ENCODE data around the gene IGHMBP2.
"Not testable (repeated sequence)": the region's sequence is repeated elsewhere in the genome, so short reads cannot be mapped to it uniquely, and the experiment has no call there.

IGHMBP2 gene

DNA sequence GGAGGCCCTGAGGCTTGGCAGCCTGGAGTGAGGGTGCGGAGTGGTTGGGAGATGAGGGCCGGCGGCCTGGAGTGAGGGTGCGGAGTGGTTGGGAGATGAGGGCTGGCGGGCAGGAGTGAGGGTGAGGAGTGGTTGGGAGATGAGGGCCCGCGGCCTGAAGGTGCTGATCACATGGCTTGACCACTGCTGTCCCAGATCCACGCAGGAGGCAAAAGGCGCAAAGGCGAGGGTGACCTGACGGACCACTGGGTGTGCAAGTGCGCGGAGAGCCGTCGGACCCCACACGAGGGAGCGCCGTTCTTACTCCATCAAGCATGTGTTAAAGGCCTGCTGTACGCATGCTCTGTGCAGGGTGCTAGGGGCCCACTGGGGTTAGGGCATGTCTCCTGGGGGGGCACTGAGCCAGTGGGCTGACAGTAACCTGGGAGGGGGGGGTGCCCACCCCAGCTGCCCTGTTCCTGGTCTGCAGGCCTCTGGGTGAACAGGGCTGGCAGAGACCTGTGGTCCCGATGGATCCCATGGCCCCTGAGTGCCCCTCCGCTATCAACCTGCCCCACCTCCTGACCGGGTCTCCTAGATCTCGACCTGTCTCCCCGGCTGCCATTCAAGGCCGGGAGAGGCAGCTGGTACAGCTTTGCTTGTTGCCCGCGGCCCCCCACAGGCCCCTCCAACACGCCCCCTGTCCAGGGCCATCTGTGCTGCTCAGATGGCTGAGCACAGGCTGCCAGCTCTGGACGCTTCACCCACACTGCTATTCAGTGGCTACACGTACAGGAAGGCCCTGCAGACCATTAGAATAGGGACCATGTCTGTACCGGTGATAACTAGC is 56.0 kb downstream of the IGHMBP2 start:
- no peak for DNase-seq (ENCODE audit: low read depth in 2 of 3, low spot score in 2 of 3)

DNA sequence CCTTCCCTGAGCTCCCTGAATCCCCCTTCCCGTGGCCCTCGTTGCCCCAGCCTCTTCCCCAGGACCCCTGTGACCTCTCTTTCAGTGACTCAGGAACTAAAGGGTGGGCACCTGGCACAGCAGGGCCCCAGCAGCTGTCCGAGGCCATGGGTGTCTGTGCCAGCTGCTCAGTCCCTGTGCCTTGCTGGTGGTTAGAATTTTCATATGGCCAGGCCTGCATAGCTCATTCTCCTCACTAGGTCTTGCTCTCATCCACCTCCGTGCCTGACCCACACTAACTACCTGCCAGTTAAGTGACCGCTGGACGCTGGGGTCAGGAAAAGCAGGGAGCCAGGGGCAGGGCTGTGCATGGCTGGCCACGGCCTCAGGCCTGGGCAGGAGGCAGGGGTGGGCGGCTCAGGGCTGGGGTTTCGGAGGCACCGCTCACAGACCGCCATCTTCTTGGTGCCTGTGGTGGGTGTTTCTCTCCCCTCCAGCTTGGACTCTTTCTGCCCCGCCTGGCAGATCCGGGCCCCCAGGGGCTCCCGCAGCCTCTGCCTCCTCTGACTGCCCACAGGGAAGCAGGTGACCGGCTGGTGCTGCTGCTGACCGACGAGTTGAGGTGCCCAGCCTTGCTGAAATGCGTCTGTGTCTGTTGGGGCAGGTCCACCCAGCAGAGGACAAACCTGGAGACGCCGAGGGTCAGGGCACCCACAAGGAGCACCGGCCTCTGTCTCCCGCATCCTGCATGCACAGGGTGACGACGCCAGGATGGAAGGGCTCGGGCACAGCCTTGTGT is 56.8 kb downstream of the IGHMBP2 start:
- DNase-seq (ENCODE audit: low read depth in 2 of 3, low spot score in 2 of 3), result no peak

DNA sequence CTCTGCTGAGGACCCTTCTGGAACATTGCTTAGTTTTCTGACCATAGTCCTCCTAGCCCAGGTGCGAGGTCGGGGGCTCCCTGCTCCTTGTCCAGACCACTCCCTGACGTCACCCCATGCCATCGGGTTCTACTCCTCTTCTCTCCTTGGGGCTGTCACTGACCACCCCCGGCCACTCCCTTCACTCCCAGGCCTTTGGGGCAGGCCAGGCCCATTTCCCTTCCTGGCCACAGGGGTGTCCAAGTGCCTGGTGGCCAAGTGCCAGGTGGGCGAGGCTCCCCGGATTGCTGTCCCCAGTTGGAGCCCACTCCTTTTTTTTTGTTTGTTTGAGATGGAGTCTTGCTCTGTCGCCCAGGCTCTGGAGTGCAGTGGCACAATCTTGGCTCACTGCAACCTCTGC is 57.6 kb downstream of the IGHMBP2 start:
- no peak for DNase-seq (ENCODE audit: low read depth in 2 of 3, low spot score in 2 of 3)

DNA sequence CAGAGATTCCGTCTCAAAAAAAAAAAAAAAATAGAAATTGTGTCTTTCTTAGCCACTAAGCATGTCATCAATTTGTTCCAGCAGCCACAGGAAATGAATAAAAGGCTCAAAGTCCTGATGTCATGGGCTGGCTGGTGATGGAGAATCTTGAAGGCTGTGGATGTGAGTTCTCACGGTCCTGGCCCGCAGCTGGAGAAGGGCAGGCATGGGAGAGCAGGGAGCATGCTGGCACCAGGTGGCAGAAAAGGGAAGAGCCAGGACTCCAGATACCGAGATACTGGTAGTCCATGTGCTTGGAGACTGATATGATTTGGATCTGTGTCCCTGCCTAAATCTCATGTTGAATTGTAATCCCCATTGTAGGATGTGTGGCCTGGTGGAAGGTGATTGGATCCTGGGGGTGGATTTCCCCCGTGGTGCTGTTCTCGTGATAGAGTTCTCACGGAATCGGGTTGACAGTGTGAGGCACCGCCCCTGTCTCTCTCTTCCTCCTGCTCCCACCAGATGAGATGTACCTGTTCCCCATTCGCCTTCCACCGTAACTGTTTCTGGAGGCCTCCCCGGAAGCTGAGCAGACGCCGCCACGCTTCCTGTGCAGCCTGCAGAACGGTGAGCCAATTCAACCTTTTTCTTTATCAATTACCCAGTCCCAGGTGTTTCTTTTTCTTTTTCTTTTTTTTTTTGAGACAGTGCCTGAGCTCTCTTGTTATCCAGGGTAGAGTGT is 59.0 kb downstream of the IGHMBP2 start:
- no peak for DNase-seq (ENCODE audit: low read depth in 2 of 3, low spot score in 2 of 3)

DNA sequence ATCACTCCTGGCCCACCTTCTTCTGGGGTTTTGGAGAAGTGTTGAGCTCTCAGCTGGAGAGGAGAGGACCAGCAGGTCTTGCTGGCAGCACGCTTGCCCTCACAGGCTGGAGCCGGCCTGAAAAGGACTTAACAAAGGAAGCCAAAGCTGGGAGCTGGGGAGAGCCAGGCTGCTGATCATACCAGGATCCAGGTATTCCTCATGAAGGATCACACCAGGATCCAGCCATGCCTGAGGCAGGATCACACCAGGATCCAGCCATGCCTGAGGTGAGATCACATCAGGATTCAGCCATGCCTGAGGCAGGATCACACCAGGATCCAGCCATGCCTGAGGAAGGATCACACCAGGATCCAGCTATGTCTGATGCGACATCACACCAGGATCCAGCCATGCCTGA is 60.1 kb downstream of the IGHMBP2 start:
- no peak for DNase-seq (ENCODE audit: low read depth in 2 of 3, low spot score in 2 of 3)

DNA sequence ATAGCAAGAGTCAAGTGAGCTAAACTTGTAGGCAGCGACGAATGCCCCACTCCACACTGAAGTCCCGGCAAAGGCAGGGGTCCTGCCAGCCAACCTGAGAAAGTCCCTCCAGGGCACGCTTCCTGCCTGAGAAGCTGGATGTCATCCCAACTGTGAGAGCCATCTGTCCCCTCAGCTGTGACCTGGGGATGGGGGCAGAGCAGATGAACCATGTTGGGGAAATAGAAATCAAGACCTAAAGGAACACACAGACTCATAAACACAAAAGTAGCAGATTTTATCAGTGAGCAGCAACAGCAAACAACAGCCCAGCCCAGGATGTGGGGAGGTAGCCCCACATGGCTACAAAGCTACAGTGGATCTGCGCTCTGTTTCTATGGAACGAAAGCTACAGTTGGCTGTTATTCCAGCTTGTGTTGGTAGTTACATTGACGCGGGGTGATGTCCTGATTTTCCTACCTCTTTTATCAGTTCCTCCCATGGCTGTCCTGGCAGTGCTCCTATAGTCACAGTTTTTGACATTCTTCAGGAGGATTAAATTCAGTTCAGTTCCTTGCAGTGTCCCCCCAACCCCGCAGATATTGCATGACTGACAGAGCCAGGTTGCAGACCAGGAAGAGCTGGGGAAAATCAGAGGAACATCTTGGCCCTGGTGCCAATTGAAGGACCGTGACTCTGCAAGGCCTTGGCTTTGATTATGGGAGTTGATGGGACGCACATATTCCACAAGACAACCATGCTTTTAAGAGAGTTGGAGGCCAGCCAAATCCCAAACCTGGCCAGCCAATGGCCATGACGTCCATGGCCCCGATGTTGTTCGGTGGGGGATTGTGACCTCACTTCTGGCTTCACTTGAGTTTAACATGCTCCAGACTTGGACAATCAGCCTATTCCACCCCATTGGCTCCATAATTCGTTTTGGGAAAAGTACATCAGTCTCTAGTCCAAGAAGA is 62.5 kb downstream of the IGHMBP2 start:
- DNase-seq (ENCODE audit: low read depth in 2 of 3, low spot score in 2 of 3), result no peak

DNA sequence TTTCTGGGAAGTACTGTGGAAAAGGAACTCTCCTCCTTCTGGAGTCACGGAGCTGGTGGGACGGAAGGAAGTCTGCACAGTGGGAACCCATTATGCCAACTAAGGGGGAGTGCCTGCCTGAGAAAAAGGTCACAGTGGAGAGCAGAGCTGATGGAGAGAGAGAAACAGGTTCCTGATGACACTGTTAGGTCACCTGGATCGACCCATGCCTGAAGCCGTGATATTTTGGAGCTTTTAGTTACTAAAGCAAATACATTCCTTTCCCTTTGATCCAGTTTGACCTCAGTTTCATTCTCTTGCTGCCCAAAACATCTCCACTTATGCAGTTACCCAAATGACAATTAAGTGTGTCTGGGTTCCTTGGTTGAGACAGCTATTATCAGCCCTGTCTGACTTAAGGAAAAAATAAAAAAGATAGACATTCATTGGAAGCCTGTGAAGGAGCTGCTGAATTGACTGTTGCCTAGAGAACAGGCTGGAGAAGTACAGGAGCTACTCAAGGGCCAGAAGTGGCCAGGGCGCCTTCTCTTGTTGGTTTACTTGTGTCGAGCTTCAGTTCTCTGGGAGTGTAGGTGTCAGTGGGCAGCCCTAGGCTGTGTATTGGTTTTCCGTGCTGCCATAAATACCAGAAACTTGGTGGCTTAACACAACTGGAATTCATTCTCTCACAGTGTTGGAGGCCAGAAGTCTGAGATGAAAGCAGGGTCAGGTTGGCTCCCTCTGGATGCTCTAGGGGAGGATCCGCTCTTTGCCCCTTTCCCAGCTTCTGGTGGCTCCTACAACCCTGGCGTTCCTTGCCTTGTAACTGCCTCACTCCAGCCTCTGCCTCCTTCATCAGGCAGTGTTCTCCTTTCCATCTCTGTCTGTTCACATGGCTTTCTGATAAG is 63.4 kb downstream of the IGHMBP2 start:
- DNase-seq (ENCODE audit: low read depth in 2 of 3, low spot score in 2 of 3), result no peak

DNA sequence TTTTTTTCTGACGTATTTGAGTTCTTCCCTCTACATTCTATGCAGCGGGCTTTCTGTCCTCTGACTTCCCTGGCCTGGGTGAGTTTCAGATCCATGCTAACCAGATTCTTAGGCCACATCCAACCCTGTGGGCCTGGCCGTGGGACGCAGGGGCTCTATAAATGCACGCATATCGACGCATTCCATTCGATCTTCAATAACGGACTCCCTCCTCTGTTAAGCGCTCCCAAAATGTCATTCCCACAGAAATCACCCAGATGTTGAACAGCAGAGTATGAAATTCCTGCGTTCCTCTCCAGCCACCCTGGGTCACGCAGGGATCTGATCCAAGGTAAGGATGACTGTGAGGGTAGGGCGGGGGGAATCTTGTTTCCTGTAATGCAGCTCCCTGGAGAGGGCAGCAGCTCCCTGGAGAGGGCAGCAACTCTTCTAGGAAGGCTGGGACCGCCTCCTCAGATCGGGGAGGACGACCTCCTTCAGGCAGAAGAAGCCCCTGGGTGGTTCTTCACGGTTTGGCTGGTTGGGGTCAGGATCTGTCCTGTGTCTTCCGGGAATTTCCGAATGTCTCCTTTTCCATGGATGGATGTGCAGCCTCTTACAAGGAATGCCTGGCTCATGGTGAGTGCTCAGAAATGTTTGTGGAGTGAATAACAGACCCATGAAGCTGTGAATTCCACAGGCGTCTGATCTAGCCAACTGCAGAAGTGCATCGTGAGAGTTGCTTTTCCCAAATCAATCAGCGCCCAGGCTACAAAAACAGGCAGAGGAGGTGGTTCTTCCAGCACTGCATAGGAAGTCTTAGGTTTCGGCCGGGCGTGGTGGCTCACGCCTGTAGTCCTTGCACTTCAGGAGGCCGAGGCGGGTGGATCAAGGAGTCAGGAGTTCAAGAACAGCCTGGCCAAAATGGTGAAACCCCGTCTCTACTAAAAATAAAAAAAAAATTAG is 64.9 kb downstream of the IGHMBP2 start:
- no peak for DNase-seq (ENCODE audit: low read depth in 2 of 3, low spot score in 2 of 3)

DNA sequence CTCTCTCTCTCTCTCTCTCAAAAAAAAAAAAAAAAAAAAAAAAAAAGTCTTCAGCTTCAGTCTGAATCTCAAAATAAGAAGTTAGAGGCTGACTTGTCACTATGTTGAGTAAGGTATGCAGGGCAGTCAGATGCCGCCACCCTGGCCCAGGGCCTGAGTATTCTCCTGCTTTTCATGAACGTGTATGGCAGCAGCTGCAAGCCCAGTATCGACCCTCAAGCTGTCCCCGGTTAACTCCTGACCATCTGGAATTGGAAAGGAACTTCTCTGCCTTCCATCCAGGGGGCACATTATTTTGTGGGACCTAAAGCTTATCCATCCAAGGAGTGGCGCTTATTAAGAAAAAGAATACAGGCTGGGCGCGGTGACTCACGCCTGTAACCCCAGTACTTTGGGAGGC is 65.7 kb downstream of the IGHMBP2 start:
- no peak for DNase-seq (ENCODE audit: low read depth in 2 of 3, low spot score in 2 of 3)

DNA sequence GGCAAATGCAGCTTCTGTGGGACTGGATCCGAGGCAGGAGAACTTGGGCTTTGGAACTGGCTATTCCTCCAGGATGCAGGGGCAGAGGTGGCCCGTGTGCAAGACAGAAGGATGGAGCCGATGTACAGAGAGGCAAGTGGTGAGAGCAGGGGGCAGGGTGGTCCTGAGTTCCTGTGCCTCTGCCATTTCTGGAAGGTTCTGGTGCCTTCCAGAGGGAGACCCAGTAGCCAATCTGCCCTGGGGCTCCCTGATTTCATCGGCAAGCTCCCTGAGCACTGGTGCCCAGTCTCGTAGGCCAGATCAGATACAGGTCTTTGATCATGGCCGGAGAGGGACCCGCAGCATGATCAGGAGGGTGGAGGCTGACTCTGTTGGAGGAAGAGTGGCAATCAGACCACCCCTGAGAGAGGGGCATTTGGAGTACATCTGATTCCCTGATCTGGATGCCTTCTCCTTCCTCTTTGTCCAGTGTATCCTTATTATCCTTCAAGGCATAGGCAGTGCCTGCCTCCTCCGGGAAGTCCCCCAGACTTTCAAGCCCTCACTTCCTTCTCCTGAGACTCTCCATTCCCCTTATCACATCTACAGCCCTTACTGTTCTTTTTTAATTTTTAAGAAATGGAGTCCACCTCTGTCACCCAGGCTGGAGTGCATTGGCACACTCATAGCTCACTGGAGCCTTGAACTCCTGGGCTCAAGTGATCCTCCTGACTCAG is 67.4 kb downstream of the IGHMBP2 start:
- DNase-seq (ENCODE audit: low read depth in 2 of 3, low spot score in 2 of 3), result no peak

DNA sequence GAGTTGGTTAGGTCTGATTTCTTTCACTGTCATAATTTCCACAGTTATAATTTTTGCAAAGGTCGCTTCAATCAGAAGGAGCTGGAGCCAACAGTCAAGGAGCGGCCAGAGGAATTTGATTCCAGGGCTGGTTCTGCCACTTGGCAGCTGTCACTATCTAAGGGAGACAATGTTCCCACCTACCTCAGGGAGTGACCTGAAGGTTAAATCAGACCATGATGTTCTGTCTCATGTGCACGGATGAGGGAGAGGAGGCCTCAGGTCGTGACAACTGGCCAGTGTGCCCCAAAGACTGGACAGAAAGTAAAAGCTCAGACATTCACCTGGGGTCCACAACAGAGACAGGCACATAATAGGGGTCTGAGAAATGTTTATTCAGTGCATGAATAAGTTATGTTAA is 69.5 kb downstream of the IGHMBP2 start:
- no peak for DNase-seq (ENCODE audit: low read depth in 2 of 3, low spot score in 2 of 3)

DNA sequence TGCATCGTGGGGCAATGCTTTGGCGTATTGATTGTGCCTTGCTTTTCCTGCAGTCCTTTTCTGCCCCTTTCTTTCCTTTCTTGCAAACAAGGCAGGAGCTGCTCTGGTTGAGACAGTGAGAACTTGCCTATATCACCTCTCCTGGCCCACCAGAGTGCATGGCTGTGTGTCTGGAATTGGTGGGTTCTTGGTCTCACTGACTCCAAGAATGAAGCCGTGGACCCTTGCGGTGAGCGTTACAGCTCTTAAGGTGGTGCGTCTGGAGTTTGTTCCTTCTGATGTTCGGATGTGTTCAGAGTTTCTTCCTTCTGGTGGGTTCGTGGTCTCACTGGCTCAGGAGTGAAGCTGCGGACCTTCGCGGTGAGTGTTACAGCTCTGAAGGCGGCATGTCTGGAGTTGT is 70.0 kb downstream of the IGHMBP2 start:
- DNase-seq (ENCODE audit: low read depth in 2 of 3, low spot score in 2 of 3), result not testable (repeated sequence)

DNA sequence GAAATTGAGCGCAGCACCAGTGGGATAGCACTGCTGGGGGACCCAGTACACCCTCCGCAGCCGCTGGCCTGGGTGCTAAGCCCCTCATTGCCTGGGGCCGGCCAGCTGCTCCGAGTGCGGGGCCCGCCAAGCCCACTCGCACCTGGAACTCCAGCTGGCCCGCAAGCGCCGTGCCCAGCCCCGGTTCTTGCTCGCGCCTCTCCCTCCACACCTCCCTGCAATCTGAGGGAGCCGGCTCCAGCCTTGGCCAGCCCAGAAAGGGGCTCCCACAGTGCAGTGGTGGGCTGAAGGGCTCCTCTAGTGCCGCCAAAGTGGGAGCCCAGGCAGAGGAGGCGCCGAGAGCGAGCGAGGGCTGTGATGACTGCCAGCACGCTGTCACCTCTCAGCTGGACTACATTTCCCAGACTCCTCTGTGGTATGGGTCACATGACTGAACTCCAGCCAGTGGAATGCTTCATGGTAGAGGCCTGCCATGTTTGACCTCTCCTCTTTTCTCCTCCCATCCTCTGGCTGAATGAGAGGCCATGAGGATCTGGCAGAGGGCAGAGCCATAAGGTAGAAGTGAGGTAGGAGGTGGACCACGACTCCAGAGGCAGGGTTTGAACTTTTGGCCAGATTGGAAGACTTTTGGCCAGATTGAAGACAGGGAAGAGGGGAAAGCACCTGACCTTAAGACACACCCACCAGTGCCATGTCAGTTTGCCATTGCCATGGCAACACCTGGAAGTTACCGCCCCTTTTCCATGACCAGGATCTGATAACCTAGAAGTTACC is 70.9 kb downstream of the IGHMBP2 start:
- DNase-seq (ENCODE audit: low read depth in 2 of 3, low spot score in 2 of 3), result no peak

DNA sequence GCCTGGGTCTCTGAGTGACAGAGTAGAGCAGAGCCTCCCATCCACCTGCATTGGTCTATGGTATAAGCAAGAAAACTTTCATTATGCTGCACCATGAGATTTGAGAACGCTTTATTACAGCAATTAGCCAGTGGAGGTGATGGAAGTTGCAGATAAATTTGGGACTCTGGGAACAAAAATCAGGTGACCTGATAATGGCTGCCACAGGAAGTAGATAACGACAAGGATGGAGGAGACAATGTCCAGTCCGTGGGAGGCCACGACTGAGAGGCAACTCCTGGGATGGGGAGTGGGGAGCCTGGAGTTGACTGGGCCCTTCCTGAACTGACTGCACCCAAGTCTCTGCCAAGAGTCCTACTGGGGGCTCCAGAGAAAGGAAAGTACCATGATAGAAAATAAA is 72.4 kb downstream of the IGHMBP2 start:
- no peak for DNase-seq (ENCODE audit: low read depth in 2 of 3, low spot score in 2 of 3)

DNA sequence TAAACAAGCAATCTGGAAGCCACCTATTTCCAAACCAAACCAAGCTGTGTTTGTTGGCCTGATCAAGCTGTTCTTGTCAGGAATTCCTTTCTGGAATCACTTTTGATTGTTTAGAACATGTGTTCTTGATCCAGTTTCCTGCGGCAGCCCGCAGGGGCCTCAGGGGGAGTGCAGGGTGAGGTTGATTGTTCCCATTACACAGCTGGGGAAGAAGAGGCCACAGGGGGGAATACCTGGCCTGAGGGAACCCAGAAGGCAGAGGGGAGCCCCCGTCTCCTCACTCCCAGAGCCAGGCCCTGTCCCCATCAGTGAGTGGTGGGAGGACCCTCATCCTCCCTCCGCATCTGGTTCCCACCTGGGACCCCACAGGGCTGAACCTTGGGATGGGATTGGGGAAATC is 72.9 kb downstream of the IGHMBP2 start:
- DNase-seq (ENCODE audit: low read depth in 2 of 3, low spot score in 2 of 3), result no peak

DNA sequence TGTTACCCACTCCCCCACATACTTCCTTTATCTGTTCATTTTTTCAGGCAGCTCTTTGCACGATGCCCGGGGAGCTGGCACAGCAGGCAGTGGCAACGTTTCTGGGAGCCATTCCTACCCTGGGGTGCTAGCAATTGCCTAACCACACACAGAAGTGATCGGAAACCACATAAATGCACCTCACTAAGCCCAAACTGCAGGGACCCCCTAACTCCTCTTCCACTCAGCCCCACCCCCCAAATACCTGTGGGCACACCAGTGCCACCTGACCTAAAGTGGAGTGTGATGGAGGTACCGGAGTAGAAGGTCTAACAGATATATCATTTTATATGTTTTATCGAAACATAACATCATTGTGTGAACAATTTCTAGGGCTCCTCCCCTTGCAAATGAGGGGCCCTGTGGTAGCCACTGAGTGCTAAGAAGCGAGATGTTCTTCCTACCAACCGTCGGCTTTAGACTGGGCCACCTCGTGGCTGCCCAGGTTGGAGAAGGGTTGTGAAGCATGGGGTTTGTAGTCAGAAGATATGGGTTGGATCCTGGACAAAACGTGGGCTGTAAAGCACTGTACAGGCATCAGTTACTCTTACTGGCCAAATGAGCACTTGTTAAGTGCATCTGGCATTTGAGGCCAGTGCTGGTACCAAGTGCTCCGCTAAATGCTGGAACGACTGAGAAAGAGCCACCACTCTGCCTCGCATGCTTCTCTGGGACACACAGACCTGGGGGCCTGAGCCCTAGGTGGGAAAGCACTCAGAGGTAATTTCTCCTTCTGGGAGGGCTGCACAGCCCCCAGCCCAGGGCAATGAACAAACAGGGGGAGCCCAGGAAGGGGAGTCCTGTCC is 74.3 kb downstream of the IGHMBP2 start:
- DNase-seq (ENCODE audit: low read depth in 2 of 3, low spot score in 2 of 3), result no peak

DNA sequence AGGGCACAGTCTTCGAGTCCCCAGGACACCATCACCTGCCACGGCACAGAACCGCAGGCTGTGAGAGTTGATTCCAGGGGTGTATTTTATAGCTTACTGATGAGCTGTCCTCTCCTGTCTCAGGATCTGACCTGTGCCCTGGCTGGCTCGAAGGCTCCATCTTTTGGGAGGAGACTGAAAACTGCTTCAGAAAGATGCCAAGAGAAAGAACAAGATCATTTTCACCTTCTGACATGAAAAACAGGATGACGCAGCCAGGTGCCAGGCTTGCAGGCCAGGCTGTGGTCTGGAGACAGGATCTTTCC is 74.9 kb downstream of the IGHMBP2 start:
- DNase-seq (ENCODE audit: low read depth in 2 of 3, low spot score in 2 of 3), result no peak
